AG10803 (cell line): ENCODE results near the gene B3GNT3.

Experiments
- DNase-seq: peaks from one replicate; pipeline ENCODE4 v3.0.0; 2010; ENCODE audit warnings: low read depth
- H3K4me3 ChIP-seq: 2 replicates; pipeline ENCODE4 v1.5.1; 2011; ENCODE audit warnings: mild to moderate bottlenecking, low read length, control low read depth
- CTCF ChIP-seq: conservative IDR thresholded peaks from 2 replicates; pipeline ENCODE4 v1.5.1; 2011; ENCODE audit warnings: mild to moderate bottlenecking, low read length, control low read depth, inconsistent platforms

B3GNT3 gene

GRCh38 chr19:17835182-17836006 lies 40.5 kb downstream of the B3GNT3 start:
- no peak for TF ChIP-seq CTCF
- H3K4me3 ChIP-seq, result no peak overlapping the region
- DNase-seq, result no peak

DNA sequence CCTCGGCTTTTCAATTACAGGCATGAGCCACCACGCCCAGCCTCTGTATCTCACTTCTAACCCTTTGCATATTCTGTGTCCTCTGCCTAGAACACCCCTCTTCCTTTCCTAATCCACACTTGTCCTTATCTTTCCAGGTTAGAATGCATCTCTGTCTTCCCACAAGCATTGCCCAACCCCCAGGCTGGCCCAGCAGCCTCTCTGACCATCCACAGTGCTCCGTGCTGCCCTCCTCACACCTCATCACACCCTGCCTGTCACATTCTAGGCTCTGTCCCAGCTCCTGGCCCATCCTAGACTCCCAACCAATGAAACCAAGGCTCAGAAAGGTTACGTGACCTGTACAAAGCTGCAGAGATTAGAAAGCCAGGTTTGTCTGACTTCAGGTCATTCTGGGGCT lies 41.6 kb downstream of the B3GNT3 start:
- no peak for TF ChIP-seq CTCF
- no peak for DNase-seq

GRCh38 chr19:17837972-17838371 lies 43.0 kb downstream of the B3GNT3 start:
- H3K4me3 ChIP-seq, result no peak overlapping the region
- TF ChIP-seq CTCF, result no peak
- DNase-seq, result no peak

More for the DNA sequence above, 41.6 kb downstream of the B3GNT3 start:
- no peak overlapping the region for H3K4me3 ChIP-seq

- no peak overlapping the region for H3K4me3 ChIP-seq
- no peak for TF ChIP-seq CTCF
- no peak for DNase-seq
Observed at GRCh38 chr19:17840019-17840418, 45.1 kb downstream of the B3GNT3 start.

DNA sequence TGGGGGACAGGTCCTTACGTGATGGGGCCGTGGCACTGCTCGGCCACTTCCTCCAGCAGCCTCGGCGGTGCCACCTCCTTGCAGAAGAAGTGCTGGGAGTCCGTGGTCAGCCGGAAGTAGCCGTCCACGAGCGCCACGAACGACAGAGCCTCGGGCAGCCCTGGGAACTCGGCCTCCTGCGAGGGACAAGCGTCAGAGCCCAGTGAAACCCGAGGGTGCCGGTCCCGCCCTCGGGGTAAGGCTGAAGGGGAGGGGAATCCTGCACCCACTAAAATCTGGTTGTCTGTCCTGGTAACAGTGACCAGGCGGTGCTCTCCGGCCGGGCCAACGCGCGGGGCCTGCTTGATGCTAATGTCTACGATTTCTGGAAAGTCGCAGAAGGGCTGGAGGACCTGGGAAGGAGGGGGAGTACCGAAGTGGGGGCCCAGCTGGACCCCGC lies 46.5 kb downstream of the B3GNT3 start:
- no peak for DNase-seq
- no peak overlapping the region for H3K4me3 ChIP-seq
- TF ChIP-seq CTCF, result no peak

DNA sequence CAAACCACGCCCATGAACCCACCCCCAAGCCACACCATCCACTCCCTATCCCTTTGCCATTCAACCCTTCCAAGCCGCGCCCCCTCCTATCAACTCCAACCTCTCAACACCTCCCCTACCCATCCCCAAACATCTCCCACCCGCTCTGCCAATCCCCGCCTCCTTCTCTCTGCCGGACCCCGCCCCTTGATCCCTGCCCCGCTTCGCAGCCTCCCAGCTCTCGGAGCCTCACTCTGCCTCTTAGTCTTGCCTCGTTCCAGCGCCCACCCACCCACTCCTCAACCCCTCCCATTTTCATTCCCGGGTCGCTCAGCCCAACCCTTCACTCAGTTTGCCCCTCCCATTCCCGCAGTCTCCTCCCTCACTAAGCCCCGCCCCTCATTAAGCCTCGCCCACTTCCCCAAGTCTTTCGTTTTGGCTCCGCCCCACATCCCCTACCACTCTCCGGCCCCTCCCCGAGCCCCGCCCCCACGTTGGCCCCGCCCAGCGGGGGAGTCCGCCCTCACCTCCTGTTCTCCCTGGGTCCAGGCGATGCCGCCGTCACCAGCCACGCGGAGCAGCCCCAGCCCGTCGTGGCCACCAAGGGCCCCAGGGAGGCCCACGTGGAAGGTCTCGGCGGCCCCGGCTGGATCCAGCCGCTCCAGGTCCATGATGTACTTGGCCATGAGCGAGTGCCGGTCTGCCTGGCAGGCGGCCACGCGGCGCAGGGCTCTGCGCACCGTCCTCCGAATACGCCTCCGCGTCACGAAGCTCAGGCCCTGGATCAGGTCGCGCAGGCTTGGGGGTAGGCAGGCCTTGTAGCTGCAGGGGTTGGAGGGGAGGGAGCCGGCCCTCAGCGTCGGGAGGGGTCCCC lies 47.1 kb downstream of the B3GNT3 start:
- no peak for TF ChIP-seq CTCF
- DNase-seq, result peak; percentile 60
- peak overlapping the region; percentile 33 for H3K4me3 ChIP-seq
